G401.6 (cell line): ENCODE data around the gene GLMP.
A peak's percentile ranks its signal among the peaks of the same experiment; 100 is the strongest.
"Not testable (repeated sequence)": the region's sequence is repeated elsewhere in the genome, so short reads cannot be mapped to it uniquely, and the experiment has no call there.

Experiments used
- FAIRE-seq: peaks from 2 replicates; lab custom pipeline; 2012; peaks lifted over from hg19 to GRCh38; lab: Jason Lieb, UNC

GLMP gene

DNA sequence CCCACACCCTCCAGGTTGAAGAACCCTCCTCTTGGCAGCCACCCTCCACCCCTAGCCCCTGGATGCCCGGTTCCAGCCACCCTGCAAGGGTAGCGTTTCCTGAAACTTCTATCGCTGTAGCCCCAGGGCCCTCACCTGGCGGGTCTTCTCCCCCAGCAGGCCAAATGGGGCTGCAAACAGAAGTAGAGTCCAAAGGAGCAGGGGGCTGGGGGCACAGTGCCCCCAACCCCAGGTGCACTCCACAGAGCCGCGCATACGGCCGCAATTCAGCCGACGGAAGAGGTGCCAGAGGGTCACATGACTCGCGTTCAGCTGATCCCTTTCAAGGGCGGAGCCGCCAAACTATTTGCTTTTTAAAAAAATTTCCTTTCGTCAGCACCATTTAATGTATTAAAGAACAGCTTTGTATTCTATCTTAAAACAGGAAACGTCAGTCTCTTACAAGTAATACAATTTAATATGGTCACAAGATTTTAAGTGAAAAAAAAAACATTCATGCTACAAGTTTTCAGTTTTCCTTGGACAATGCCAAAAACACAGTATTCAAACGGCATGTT lies at the start of gene GLMP:
GLMP (minus strand) TSS at position 289 of the 557 bp plus-strand sequence; CDS start at position 255, 34 bp downstream.
- no peak for FAIRE-seq

DNA sequence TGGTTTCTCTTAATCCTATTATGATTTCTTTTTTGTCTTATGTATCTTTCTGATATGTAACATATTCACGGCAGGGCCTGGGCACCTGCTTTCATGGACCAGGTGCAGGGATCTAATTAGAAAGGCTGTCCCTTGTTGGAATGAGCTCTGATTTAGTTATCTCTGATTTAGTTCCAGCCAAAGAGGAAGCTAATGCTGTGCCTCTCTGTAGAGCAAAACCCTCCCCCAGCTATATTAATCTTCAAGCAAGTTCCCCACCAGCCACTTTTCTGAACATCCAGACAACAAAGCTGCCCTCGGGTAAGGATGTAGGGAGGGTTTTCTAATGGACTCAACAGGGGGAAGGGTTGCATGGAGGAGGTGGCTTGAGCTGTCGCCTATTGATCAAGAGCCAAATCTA lies 48.9 kb upstream of the GLMP start:
- FAIRE-seq, result no peak

DNA sequence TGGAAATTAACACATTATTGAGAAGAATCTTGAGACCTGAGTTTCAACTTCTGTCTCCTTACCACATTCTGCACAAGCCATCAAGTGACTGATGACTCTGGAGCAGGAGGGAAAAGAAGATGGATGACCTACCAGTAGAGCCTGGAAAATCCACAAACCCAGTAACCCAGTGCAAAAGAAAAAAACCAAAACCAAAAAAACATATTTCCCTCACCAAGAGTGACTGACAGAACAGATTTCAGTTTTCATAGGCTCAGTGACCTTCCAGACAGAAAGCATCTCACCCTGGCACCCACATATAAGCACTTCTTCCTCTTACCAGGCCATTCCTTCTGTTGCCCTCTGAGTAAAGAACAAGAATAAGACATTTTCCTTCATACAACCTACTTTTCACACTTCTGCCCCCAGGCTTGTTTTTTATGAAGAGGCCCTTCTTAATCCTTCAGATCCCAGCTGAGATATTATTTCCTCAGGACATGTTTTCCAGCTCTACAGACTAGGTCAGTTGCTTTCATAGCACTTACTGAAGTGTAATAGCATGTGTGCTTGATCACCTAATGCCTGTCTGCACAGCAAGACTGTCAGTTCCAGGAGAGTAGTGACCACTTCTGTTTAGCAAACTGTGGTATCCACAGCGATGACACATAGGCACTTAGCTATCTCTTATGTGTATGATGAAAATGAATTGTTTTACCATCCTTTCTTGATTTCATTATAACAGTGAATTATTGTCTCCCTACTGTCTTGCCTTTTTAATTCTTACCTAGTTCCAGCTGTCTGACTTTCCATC lies 46.9 kb upstream of the GLMP start:
- no peak for FAIRE-seq

DNA sequence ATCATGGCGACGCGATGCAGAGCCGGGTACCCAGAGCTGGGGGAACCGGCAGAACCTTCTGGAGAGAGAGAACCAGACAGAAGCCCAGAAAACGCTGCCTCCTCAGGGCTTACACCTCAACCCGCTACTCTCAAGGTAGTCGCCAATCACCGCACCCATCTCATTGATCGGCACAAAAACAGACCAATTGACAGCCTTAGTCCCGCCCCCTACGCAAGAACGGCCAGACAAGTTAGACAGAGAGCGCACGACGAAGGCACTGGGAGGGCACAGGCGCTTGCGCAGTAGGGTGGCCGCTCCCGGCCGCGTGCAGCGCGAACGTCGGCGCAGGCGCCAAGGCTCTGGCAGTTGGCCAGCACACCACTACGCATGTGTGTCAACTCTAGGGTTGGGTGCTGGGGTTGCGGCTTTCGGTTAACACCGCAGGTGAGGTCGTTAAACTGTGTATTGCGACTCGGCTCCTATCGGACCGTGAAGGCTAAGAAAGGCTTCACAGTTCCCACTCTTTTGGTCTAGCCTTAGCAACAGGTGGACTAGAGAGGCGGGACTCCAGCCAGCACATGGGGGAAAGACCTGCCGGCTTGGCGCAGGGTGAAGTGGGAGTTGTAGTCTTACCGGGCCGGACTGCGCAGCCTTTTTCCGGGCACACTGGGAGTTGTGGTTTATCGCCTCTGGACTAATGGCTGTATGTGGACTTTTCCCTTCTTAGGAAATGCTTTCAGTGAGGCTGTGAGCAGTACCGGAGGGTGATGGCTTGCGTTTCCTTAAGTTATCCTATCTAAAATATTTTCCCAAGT lies 42.9 kb upstream of the GLMP start, which contains the start of the genes CCT3 and TSACC:
CCT3 (minus strand) TSS at position 113 of the 797 bp plus-strand sequence; CDS start at position 5, 108 bp downstream.
TSACC (plus strand) TSS at position 347 of the 797 bp plus-strand sequence. CDS start 1,232 bp downstream, outside the sequence.
- FAIRE-seq, result peak; percentile 97

GRCh38 chr1:156337888-156338179 lies 42.4 kb upstream of the GLMP start:
- no peak for FAIRE-seq

DNA sequence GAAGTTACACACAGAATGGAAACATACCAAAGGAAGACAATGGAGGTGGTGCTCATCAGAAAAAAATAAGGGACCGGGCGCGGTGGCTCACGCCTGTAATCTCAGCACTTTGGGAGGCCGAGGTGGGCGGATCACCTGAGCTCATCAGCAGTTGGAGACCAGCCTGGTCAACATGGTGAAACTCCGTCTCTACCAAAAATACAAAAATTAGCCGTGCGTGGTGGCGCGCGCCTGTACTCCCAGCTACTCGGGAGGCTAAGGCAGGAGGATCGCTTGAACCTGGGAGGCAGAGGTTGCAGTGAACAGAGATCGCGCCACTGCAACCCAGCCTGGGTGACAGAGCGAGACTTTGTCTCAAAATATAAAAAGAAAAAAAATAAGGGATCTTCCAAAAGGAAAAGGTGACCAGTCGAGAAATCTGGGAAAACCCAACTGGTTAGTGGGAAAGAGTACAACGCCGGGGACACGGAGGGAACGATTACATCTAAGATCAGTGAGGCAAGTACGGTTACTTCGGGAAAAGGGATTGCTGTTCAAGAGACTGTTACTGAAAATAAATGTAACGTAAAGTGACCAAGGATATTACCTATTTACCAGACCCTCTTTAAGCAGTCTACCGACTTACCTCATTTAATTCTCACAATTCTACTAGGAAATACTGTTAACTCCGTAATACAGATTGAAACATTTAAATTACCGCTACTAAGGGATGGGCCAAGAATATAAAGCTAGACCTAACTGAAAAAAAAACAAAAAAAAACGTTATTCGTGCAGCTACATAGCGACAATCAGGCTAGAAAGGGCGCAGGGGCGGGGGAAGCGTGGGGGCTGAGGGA lies 41.8 kb upstream of the GLMP start:
- FAIRE-seq, result no peak

DNA sequence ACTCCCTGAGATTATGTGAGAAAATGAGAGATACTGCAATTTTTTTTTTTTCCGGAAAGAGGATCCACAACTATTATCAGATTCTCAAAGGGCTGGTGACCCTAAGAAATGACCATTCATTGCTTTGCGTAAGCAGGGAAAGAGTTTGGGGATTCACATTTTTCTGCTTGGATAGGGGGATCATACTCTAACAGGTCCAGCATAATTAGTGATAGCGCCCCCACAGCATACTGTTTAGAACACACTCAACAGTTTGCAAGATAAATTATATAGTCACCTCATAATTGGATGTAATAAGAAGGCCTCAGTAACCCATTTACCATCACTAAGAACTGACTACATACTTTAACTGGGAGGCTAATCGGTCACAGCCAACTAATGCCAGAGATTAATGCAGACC lies 40.8 kb upstream of the GLMP start:
- FAIRE-seq, result no peak

DNA sequence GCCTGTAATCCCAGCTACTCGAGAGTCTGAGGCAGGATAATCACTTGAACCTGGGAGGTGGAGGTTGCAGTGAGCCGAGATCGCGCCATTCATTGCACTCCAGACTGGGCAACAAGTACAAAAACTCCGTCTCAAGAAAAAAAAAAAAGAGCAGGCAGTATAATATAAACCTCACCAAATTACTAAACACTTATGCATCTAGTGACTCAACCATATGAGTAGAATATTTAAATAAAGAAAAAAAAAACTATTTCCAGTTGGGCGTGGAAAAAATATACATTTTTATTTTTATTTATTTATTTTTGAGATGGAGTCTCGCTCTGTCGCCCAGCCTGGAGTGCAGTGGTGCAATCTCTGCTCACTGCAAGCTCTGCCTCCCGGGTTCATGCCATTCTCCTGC lies 27.7 kb upstream of the GLMP start:
- FAIRE-seq, result not testable (repeated sequence)

GRCh38 chr1:156320560-156320959 lies 25.1 kb upstream of the GLMP start:
- FAIRE-seq, result no peak

- FAIRE-seq, result peak; percentile 76
These were observed 24.2 kb upstream of the GLMP start for GRCh38 chr1:156319664-156320063.

GRCh38 chr1:156316909-156317308 lies 21.4 kb upstream of the GLMP start:
- no peak for FAIRE-seq

DNA sequence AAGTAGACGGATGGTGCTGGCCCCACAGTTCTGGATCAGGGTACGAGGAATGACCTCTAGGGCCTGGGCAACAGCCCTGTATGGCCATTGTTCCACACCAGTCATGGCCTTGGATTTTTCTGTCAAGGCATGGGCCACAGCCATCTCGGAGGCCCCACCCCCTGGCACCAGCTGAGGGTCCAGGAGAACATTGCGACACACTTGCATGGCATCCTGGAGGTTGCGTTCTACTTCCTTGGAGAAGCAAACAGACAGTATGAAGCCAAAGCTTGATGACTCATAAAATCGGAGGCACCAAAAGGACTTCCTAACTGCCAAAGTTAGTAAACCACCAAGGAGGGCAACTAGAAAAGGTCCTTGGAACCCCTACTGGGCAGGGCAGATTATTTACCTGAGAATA lies 15.5 kb upstream of the GLMP start:
- no peak for FAIRE-seq

DNA sequence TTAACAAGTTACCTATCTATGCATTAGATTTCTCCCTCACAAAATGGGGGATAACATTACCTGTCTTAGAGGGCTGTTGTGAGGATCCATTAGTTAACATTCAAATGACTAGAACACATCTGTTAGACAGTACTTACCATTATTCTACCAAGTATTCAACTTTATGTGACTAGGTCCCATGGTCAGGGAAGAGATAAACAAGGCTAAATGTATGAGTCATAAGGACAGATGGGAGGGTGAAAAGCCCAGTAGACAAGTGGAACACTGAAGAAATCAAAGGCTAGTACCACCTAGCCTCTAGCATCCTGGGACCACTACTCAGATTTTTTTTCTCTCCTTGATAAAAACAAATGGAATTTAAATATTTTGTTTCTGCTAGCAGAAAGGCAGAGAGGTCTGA lies 12.6 kb upstream of the GLMP start:
- FAIRE-seq, result no peak

- FAIRE-seq, result no peak
These were observed 9.7 kb upstream of the GLMP start for GRCh38 chr1:156305215-156305614.

- FAIRE-seq, result no peak
These were observed 7.8 kb upstream of the GLMP start for GRCh38 chr1:156303241-156303640.

GRCh38 chr1:156298852-156299357 lies 3.4 kb upstream of the GLMP start, which contains the start of gene VHLL:
Gene VHLL (minus strand): TSS chr1:156299307. CDS start chr1:156299189, 118 bp downstream.
- no peak for FAIRE-seq

DNA sequence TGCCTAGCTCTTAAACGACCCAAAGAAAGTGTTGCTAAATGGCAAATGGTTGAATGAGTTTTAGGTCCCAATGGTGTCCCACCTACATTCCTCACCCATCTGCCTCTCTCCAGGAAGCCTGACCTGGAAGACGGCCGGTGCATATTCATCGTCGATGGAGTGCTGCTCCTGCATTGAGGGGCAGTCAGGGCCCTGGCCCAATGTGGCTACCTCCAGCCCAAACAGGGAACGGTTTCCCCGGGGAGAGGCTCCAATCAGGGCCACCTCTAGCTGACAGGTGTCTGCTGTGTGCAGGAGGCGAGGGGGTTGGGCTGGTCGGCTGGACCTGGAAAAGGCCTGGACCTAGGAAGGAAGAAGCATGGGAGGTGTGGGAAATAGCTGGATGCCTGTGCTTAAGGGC lies 1.6 kb downstream of the GLMP start:
- no peak for FAIRE-seq

DNA sequence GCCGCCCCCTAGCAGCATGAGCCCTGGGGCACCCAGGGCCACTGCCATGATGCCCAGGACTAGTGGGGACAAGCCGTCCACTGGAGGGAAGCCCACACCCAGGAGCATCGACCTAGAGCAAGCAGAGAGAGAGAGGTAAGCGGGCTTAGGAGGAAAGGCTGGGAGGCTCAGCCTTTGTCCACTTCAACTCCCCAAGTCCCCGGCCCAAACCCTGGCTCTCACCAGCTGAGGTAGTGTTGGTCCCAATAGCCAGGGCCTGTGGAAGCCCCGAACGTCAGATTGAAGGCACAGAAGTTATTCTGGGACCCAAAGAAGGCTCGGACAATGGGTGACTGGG lies 2.4 kb downstream of the GLMP start:
- no peak for FAIRE-seq

- no peak for FAIRE-seq
These were observed 4.0 kb downstream of the GLMP start for GRCh38 chr1:156291226-156292061.

GRCh38 chr1:156289857-156290256 lies 5.6 kb downstream of the GLMP start:
- no peak for FAIRE-seq

DNA sequence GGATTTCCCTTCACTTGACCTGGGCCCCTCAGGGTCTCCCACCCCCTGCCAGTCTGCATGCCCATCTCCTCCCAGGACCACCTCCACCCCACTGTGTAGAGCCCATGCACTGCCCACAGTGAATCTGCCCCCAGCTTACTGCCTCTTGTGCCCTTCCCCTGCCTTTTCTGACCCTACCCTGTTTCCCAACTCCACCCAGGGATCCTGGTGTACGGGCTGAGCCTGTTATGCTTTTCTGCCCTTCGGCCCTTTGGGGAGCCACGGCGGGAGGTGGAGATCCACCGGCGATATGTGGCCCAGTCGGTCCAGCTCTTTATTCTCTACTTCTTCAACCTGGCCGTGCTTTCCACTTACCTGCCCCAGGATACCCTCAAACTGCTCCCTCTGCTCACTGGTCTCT lies 9.4 kb downstream of the GLMP start:
- no peak for FAIRE-seq
